Measurements from ENCODE around the gene OSMR. TPM values are rescaled to one million over a fixed set of nuclear protein-coding genes. Genes with fewer than 3 reads are reported as not detected.

OSMR gene
- total RNA-seq, 1 donor from 2014 or later, result 25.5 TPM

- TF ChIP-seq CTCF (conservative IDR thresholded peaks at IDR 0.05; ENCODE audit: low read depth, low read length), result no peak
Observed at GRCh38 chr5:38883842-38884241, 38.0 kb downstream of the OSMR start.

DNA sequence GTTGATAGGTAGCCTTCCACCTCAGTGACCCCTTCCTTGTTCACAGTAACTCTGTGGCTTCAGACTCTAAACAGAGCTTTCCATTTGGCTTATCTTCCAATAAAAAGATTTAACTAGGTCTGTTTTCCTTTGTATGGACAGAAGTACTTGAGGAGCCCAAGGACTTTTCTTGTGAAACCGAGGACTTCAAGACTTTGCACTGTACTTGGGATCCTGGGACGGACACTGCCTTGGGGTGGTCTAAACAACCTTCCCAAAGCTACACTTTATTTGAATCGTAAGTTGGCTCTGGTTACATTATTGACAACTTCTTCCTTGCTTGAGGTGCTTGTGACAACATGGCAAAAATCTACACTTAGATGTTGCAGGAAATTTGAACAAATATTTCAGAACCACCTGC is 39.4 kb downstream of the OSMR start:
- no peak for TF ChIP-seq CTCF (conservative IDR thresholded peaks at IDR 0.05; ENCODE audit: low read depth, low read length)
- no peak for DNase-seq (ENCODE audit: low read depth)
- no peak overlapping the region for H3K4me3 ChIP-seq (ENCODE audit: low read depth, low read length)

More at GRCh38 chr5:38883842-38884241, 38.0 kb downstream of the OSMR start:
- no peak for DNase-seq (ENCODE audit: low read depth)
- no peak overlapping the region for H3K4me3 ChIP-seq (ENCODE audit: low read depth, low read length)

DNA sequence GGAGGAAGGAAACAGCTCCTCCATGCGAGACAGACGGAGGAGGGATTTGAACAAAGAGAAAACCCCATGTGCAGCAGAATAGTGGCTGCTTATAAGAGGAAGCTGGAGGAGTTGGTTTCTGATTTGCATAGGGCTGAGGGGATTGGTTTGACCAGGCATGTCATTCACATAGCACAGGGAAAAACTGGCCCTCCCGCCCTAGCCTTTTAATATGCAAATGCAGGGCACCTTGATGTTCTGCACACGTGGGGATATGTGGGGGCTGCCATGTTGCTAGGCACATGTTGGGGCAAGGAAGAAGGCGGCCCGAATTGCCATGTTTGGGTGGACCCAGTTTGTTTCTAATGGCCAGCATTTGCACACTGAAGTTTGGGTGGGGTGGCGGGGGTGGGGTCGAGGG is 42.2 kb downstream of the OSMR start:
- H3K4me3 ChIP-seq (ENCODE audit: low read depth, low read length), result no peak overlapping the region
- no peak for TF ChIP-seq CTCF (conservative IDR thresholded peaks at IDR 0.05; ENCODE audit: low read depth, low read length)
- no peak for DNase-seq (ENCODE audit: low read depth)

DNA sequence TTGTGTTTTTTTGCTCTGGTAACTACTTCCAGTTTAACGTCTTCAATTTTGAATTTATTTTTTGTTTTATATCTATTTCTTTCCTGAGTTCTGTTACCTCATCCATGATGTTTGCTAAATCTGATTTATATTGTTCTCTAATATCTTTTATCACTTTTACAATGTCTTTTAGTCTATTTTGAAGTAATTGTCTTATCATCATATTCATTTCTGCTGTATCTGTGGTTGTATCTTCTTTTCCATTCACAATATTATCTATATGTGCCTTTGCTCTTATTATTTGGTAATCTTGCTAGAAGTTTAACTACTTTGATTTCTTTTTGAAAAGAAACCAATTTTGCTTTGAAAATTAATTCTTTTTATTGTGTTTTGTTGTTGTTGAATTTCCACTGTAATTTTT is 43.6 kb downstream of the OSMR start:
- no peak for DNase-seq (ENCODE audit: low read depth)
- no peak for TF ChIP-seq CTCF (conservative IDR thresholded peaks at IDR 0.05; ENCODE audit: low read depth, low read length)

DNA sequence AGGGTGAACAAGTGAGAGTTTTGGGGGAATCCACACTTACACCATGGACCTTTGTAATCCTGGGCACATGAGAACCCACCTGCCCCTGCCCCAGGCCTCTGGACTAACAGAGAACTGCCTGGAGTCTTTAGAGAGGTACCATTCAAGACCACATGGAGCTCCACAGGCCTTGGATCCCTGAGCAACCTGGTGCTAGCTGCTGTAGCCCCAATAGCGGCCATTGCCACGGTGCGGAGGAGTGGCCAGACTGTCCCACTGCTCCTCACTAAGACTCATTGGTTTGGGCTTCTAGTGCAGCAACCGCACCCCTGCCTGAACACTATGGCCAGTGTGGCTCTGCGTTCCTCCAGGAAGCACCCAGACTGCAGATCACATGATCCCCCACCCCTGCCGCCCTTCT is 45.8 kb downstream of the OSMR start:
- DNase-seq (ENCODE audit: low read depth), result no peak
- no peak for TF ChIP-seq CTCF (conservative IDR thresholded peaks at IDR 0.05; ENCODE audit: low read depth, low read length)
- H3K4me3 ChIP-seq (ENCODE audit: low read depth, low read length), result no peak overlapping the region

More for the DNA sequence above, 43.6 kb downstream of the OSMR start:
- no peak overlapping the region for H3K4me3 ChIP-seq (ENCODE audit: low read depth, low read length)

- no peak for DNase-seq (ENCODE audit: low read depth)
- no peak overlapping the region for H3K4me3 ChIP-seq (ENCODE audit: low read depth, low read length)
- no peak for TF ChIP-seq CTCF (conservative IDR thresholded peaks at IDR 0.05; ENCODE audit: low read depth, low read length)
Observed at GRCh38 chr5:38892363-38892762, 46.6 kb downstream of the OSMR start.

DNA sequence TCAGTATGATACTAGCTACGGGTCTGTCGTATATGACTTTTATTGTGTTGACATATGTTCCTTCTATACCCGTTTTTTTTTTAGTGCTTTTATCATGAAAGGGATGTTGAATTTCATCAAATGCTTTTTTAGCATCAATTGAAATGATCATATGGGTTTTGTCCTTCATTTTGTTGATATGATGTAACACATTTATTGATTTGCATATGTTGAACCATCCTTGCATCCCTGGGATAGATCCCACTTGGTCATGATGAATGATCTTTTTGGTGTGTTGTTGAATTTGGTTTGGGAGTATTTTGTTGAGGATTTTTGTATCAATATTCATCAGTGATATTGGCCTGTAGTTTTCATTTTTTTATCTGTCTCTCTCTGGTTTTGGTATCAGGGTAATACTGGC is 50.9 kb downstream of the OSMR start:
- DNase-seq (ENCODE audit: low read depth), result no peak
- no peak for TF ChIP-seq CTCF (conservative IDR thresholded peaks at IDR 0.05; ENCODE audit: low read depth, low read length)
- no peak overlapping the region for H3K4me3 ChIP-seq (ENCODE audit: low read depth, low read length)
